Pancreas (tissue), 10 donors: ENCODE measurements around the gene NDUFB10. TPM values are rescaled to one million over a fixed set of nuclear protein-coding genes. Genes with fewer than 3 reads are reported as not detected.

Source experiments
- ATAC-seq, 4 donors: fragments of 200-7000 bp; cut with Tn5 transposase; one replicate each; pipeline versions ENCODE4 v1.8.0 to v1.9.1; 2020; ENCODE audit warnings: mild to moderate bottlenecking in 4 of 4, moderate library complexity in 4 of 4
- DNase-seq, 6 donors: peaks; one replicate each; pipeline ENCODE4 v3.0.0-alpha.2; 2020
- FAIRE-seq: peaks from 2 replicates; lab custom pipeline; 2012; peaks lifted over from hg19 to GRCh38; lab: Jason Lieb, UNC
- H3K27ac ChIP-seq, 4 donors: fragments of 200-600 bp; sonication (generic); 1 replicate in 3 of 4; 2 replicates in 1 of 4; pipeline versions ENCODE4 v1.5.0 to v1.8.0; 2020
- H3K27me3 ChIP-seq, 4 donors: fragments of 200-600 bp; one replicate each; pipeline ENCODE4 v1.8.0; 2021
- H3K36me3 ChIP-seq, 3 donors: fragments of 200-600 bp; sonication (generic) in 1 of 3; one replicate each; pipeline versions ENCODE4 v1.5.0 to v1.8.0; 2020 to 2021
- H3K4me1 ChIP-seq, 3 donors: fragments of 200-600 bp; one replicate each; pipeline ENCODE4 v1.8.0; 2021
- H3K4me3 ChIP-seq, 4 donors: fragments of 200-600 bp; sonication (generic) in 2 of 4; one replicate each; pipeline versions ENCODE4 v1.5.0 to v1.8.0; 2020 to 2021
- H3K9me3 ChIP-seq, 4 donors: fragments of 200-600 bp; one replicate each; pipeline ENCODE4 v1.8.0; 2021
- CTCF ChIP-seq, 4 donors: fragments of 200-600 bp; sonication (generic) in 3 of 4; IDR thresholded peaks; one replicate each; pipeline versions ENCODE4 v1.5.0 to v1.8.0; 2021; ENCODE audit warnings: antibody characterized with exemption in 4 of 4
- WGBS, 2 donors: extraction: QIAGEN DNeasy Blood & Tissue Kit; methylation state at CpG; one replicate each; pipeline ENCODE4 v1.1.7; 2013; 5-methylcytosine and 5-hydroxymethylcytosine counted together
- intact Hi-C, 3 donors: fragments of 100-400 bp; cut with DNase I; formaldehyde crosslinking; loops; one replicate each; pipeline versions ENCODE4 v1.11.1 to v1.14.2; 2022
- polyA plus RNA-seq, 2 donors: library from polyadenylated mRNA; stranded (reverse); fragments of 200-250 nt; gene quantifications; one replicate each; pipeline ENCODE4 v1.2.3, GENCODE V29; 2013
- total RNA-seq, 6 donors: library from RNA; stranded (reverse); fragmentation: NEBNext Ultra II Directional in 4 of 6; extraction: Animal tissue kit (Norgen Biotek cat#: 25700) in 4 of 6; gene quantifications; one replicate each; pipeline versions ENCODE4 v1.2.1 to v1.2.4, GENCODE V29; 2021 to 2023
- donor health status: healthy with polysubstance abuse.
- donor health status: DM: no; HTN: no; CAD: no; lungs with moderate emphysema.
- donor health status: DM: no; HTN: no; CAD: no.
- donor health status: control.
- donor health status: control.
- donor health status: Bipolar disorder and iron deficiency.
- donor health status: DM: yes; HTN: yes; CAD: no.
- donor health status: DM: no; HTN: no; CAD: no.
- donor health status: DM: no; HTN: no; CAD: no.
- donor health status: DM: yes; HTN: yes; CAD: no.

Gene NDUFB10
- total and polyA plus RNA-seq, 8 donors = 54.0 to 108 (median 65.9) TPM

DNA sequence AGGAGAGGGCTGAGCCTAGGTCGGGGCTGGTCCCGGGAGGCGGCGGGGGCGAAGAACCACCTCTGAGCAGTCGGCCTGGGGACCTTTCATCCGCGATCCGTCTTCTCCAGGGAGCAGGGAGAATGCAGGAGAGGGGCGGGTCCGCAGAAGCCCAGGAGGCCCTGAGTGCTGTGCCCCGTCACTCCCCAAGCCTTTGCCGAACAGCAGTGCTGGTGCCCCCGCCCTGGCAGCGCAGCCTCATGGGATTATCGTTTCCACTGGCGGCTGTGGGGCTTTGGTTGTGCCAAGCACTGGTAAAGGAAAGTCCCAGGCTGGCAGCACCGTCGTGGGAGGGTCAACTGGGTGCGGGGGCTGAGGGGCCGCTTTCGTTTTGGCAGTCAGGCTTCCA lies 13.1 kb downstream of the NDUFB10 start:
- intact Hi-C loops = no loop called here
- Histone ChIP-seq H3K4me3 (peak overlapping the region; percentile 85 to 99 (median 98)), H3K9me3 (no peaks in the 10 kb centered on the region), H3K27ac (no peak overlapping the region), H3K27me3 (no peaks in the 10 kb centered on the region), H3K36me3 (peaks cover 0 to 24% (median 14%) of the 10 kb centered on the region in 3 donors), H3K4me1 (peaks cover 0 to 13% (median 12%) of the 10 kb centered on the region in 3 donors)
- DNase-seq (peak in 3 of 6 donors; percentile 33 to 80 (median 58)), ATAC-seq (peak; percentile 1 to 14 (median 4)), FAIRE-seq (no peak)
- 2% methylated on average over 22 of the region's 22 CpGs for WGBS, 2 donors
- TF ChIP-seq CTCF (IDR thresholded peaks at IDR 0.05) = no peak

DNA sequence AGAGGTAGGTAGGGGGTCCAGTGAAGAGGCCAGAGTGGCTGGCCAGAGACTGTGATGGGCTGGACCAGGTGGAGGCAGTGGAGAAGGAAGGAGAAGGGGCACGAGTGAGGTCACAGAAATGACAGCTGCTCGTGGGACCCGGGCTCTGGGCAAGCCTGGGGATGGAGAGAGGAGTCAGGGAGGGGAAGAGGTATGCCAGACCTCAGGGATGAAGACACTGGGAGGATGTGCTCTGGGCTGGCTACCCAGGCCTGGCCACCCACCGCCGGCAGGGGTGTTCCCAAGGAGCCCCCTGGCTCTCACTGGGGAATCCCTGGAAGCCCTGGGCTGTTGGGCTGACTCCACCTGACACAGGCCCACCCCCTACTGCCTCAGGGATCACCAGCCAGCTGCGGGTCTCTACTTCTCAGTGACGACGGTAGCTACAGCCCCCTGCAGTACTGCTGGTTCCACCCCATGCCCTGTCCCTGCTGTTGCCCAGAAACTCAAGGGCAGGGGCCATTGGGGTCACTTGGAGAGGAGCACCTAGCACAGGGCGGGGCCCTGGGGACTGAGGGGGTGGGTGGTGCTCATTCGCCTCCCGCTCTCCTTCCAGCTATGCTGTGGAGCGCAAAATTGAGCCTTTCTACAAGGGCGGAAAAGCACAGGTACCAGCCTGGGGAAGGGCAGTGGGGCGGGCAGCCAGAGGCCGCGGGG lies 14.3 kb downstream of the NDUFB10 start:
- 87% methylated on average over 16 of the region's 16 CpGs for WGBS, 2 donors
- H3K4me3 ChIP-seq = no peak overlapping the region
- intact Hi-C loops = no loop called here
- H3K27ac ChIP-seq = no peak overlapping the region
- no peak for TF ChIP-seq CTCF (IDR thresholded peaks at IDR 0.05)
- no peaks in the 10 kb centered on the region for H3K27me3 ChIP-seq
- peak in 3 of 6 donors; percentile 18 to 78 (median 44) for DNase-seq
- peaks cover 0 to 29% (median 14%) of the 10 kb centered on the region in 3 donors for H3K36me3 ChIP-seq
- no peaks in the 10 kb centered on the region for H3K9me3 ChIP-seq
- FAIRE-seq = no peak
- peaks cover 0 to 13% (median 12%) of the 10 kb centered on the region in 3 donors for H3K4me1 ChIP-seq
- no peak for ATAC-seq

GRCh38 chr16:1974157-1975070 lies 15.1 kb downstream of the NDUFB10 start:
- no peaks in the 10 kb centered on the region for H3K27me3 ChIP-seq
- no peak overlapping the region for H3K27ac ChIP-seq
- no peaks in the 10 kb centered on the region for H3K9me3 ChIP-seq
- DNase-seq (peak in 2 of 6 donors; percentile 50 to 78), FAIRE-seq (no peak), ATAC-seq (no peak)
- intact Hi-C loops = no loop called here
- 91 to 94% methylated on average over 41 to 42 of the region's 42 CpGs for WGBS, 2 donors
- H3K36me3 ChIP-seq = peaks cover 0 to 29% (median 14%) of the 10 kb centered on the region in 3 donors
- H3K4me1 ChIP-seq = peaks cover 0 to 13% (median 12%) of the 10 kb centered on the region in 3 donors
- no peak overlapping the region for H3K4me3 ChIP-seq
- TF ChIP-seq CTCF (IDR thresholded peaks at IDR 0.05) = no peak

DNA sequence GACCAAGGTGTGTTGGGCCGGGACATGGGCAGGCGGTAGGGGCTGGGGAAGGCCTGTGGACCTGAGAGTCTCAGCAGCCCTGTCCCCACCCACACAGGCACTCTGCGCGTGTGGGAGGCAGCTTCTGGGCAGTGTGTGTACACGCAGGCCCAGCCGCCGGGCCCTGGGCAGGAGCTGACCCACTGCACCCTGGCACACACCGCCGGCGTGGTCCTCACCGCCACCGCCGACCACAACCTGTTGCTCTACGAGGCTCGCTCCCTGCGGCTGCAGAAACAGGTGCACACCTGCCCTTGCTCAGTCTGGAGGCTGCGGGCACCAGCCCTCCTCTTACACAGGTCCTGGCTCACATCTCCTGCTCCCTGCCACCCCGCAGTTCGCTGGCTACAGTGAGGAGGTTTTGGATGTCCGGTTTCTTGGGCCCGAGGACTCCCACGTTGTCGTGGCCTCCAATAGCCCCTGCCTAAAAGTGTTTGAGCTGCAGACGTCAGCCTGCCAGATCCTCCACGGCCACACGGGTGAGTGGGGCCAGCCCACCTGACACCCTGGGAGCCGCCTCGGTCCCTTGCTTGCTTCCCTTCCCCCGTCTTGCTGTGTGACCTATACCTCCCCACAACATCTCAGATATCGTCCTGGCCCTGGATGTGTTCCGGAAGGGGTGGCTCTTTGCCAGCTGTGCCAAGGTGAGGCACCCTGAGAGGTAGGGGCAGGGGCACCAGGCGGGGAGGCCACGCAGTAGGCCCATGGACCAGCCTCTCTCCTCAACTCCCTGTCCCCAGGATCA lies 16.3 kb downstream of the NDUFB10 start:
- H3K27ac ChIP-seq = no peak overlapping the region
- H3K27me3 ChIP-seq = no peaks in the 10 kb centered on the region
- ATAC-seq = no peak
- H3K4me3 ChIP-seq = no peak overlapping the region
- 90 to 93% methylated on average over 33 of the region's 33 CpGs for WGBS, 2 donors
- peaks cover 0 to 29% (median 14%) of the 10 kb centered on the region in 3 donors for H3K36me3 ChIP-seq
- intact Hi-C loops = no loop called here
- no peak for TF ChIP-seq CTCF (IDR thresholded peaks at IDR 0.05)
- no peak for FAIRE-seq
- DNase-seq = peak in 2 of 6 donors; percentile 59 to 73
- peaks cover 0 to 20% (median 13%) of the 10 kb centered on the region in 3 donors for H3K4me1 ChIP-seq
- H3K9me3 ChIP-seq = no peaks in the 10 kb centered on the region
